OCI-LY1 (cell line): ENCODE measurements around the gene HECA.

Source experiments
- H2AFZ ChIP-seq: fragments of 200-600 bp; sonication (generic), shearing (Covaris generic); 2 replicates; pipeline ENCODE4 v1.6.0; 2014; ENCODE audit warnings: antibody characterized with exemption, mild to moderate bottlenecking, low read length
- H3F3A ChIP-seq: fragments of 200-600 bp; sonication (generic), shearing (Covaris generic); 2 replicates; pipeline ENCODE4 v1.6.0; 2014; ENCODE audit warnings: mild to moderate bottlenecking, antibody characterized with exemption, low read length, moderate library complexity; ENCODE audit not compliant: insufficient read depth
- H3K27ac ChIP-seq: fragments of 200-600 bp; sonication (generic); 2 replicates; pipeline ENCODE4 v1.5.1; 2014; ENCODE audit warnings: low read length, mixed run types, mild to moderate bottlenecking, low read depth; ENCODE audit not compliant: poor library complexity, severe bottlenecking
- H3K27me3 ChIP-seq: fragments of 200-600 bp; sonication (generic); 2 replicates; pipeline ENCODE4 v1.6.0; 2014; ENCODE audit warnings: antibody characterized with exemption, mild to moderate bottlenecking, low read length, moderate library complexity; ENCODE audit not compliant: insufficient read depth
- H3K36me3 ChIP-seq: fragments of 200-600 bp; sonication (generic); 2 replicates; pipeline ENCODE4 v1.6.1; 2014; ENCODE audit warnings: mild to moderate bottlenecking, antibody characterized with exemption, low read length, moderate library complexity, mixed read lengths; ENCODE audit not compliant: insufficient read depth
- H3K4me1 ChIP-seq: fragments of 200-600 bp; sonication (generic); 2 replicates; pipeline ENCODE4 v1.5.1; 2014; ENCODE audit warnings: mild to moderate bottlenecking, low read length, moderate library complexity; ENCODE audit not compliant: insufficient read depth, severe bottlenecking
- H3K4me2 ChIP-seq: fragments of 200-600 bp; sonication (generic), shearing (Covaris generic); 2 replicates; pipeline ENCODE4 v1.6.1; 2014; ENCODE audit warnings: low read length
- H3K4me3 ChIP-seq: fragments of 200-600 bp; sonication (generic); 2 replicates; pipeline ENCODE4 v1.5.1; 2014; ENCODE audit warnings: low read length, low read depth, mild to moderate bottlenecking, mixed read lengths; ENCODE audit not compliant: poor library complexity, severe bottlenecking
- H3K79me2 ChIP-seq: fragments of 200-600 bp; shearing (Covaris generic); 2 replicates; pipeline ENCODE4 v1.6.1; 2016; ENCODE audit warnings: mixed run types, low read length, mixed read lengths; ENCODE audit not compliant: insufficient read depth
- H3K9ac ChIP-seq: fragments of 200-600 bp; sonication (generic), shearing (Covaris generic); 2 replicates; pipeline ENCODE4 v1.6.1; 2014; ENCODE audit warnings: mild to moderate bottlenecking, low read length, mixed read lengths
- H3K9me2 ChIP-seq: fragments of 200-600 bp; sonication (generic), shearing (Covaris generic); 2 replicates; pipeline ENCODE4 v1.6.1; 2014; ENCODE audit warnings: low read depth, mild to moderate bottlenecking, low read length, mixed read lengths
- H3K9me3 ChIP-seq: fragments of 200-600 bp; shearing (Covaris generic); 2 replicates; pipeline ENCODE4 v1.6.1; 2014; ENCODE audit warnings: low read length, mixed read lengths
- H4K20me1 ChIP-seq: fragments of 200-600 bp; sonication (generic), shearing (Covaris generic); 2 replicates; pipeline ENCODE4 v1.6.0; 2016; ENCODE audit warnings: mild to moderate bottlenecking, low read length; ENCODE audit not compliant: insufficient read depth
- CTCF ChIP-seq: fragments of 200-600 bp; sonication (generic), shearing (Covaris generic); IDR thresholded peaks from 2 replicates; pipeline ENCODE4 v1.5.1; 2017; ENCODE audit warnings: mild to moderate bottlenecking, antibody characterized with exemption, low read length, moderate library complexity, mixed read lengths
- EZH2 ChIP-seq: fragments of 200-600 bp; sonication (generic), shearing (Covaris generic); IDR thresholded peaks from 2 replicates; pipeline ENCODE4 v1.8.0; 2017; ENCODE audit warnings: borderline replicate concordance, mixed run types, mild to moderate bottlenecking, antibody characterized with exemption, low read length, moderate library complexity, mixed read lengths

The HECA gene

GRCh38 chr6:139148557-139149235 is 13.8 kb downstream of the HECA start:
- H3K79me2 ChIP-seq, result peaks cover 95% of the 10 kb centered on the region
- no peak overlapping the region for H3K4me3 ChIP-seq
- H3K36me3 ChIP-seq, result peaks cover 5% of the 10 kb centered on the region; the same call in 1 of the 2 replicates
- peaks cover 73% of the 10 kb centered on the region for H3K4me1 ChIP-seq
- peaks cover 5% of the 10 kb centered on the region for H3F3A ChIP-seq
- H2AFZ ChIP-seq, result no peak overlapping the region
- H3K9ac ChIP-seq, result no peak overlapping the region
- H3K4me2 ChIP-seq, result peak overlapping the region; percentile 1; the same call in 1 of the 2 replicates
- no peak overlapping the region for H3K27ac ChIP-seq
- no peaks in the 10 kb centered on the region for H3K9me2 ChIP-seq
- H3K9me3 ChIP-seq, result no peaks in the 10 kb centered on the region
- TF ChIP-seq EZH2, result no peak
- no peak for TF ChIP-seq CTCF
- no peaks in the 10 kb centered on the region for H3K27me3 ChIP-seq
- H4K20me1 ChIP-seq, result no peaks in the 10 kb centered on the region

GRCh38 chr6:139149383-139149782 is 14.5 kb downstream of the HECA start:
- Histone ChIP-seq H3K9me3 (no peaks in the 10 kb centered on the region), H3K9me2 (no peaks in the 10 kb centered on the region), H3K4me2 (peak overlapping the region; percentile 14; the same call in 1 of the 2 replicates), H3F3A (peaks cover 5% of the 10 kb centered on the region), H3K27ac (no peak overlapping the region), H2AFZ (no peak overlapping the region), H3K27me3 (no peaks in the 10 kb centered on the region), H3K79me2 (peaks cover 95% of the 10 kb centered on the region), H4K20me1 (no peaks in the 10 kb centered on the region), H3K4me3 (no peak overlapping the region), H3K9ac (no peak overlapping the region; the same call in 1 of the 2 replicates), H3K36me3 (peaks cover 5% of the 10 kb centered on the region; the same call in 1 of the 2 replicates), H3K4me1 (peaks cover 66% of the 10 kb centered on the region)
- TF ChIP-seq CTCF (no peak), EZH2 (no peak)

GRCh38 chr6:139150920-139151319 is 16.0 kb downstream of the HECA start:
- Histone ChIP-seq H3F3A (peaks cover 5% of the 10 kb centered on the region), H3K4me1 (peaks cover 51% of the 10 kb centered on the region), H2AFZ (no peak overlapping the region), H3K9me2 (no peaks in the 10 kb centered on the region), H3K9me3 (no peaks in the 10 kb centered on the region), H3K79me2 (peaks cover 93% of the 10 kb centered on the region), H3K4me2 (peak overlapping the region; percentile 3; the same call in 1 of the 2 replicates), H4K20me1 (no peaks in the 10 kb centered on the region), H3K9ac (no peak overlapping the region), H3K36me3 (peaks cover 9% of the 10 kb centered on the region; the same call in 1 of the 2 replicates), H3K27ac (no peak overlapping the region), H3K4me3 (no peak overlapping the region), H3K27me3 (no peaks in the 10 kb centered on the region)
- TF ChIP-seq CTCF (no peak), EZH2 (no peak)
